ENCODE results near the gene PIK3R6.
"Not testable (repeated sequence)": the region's sequence is repeated elsewhere in the genome, so short reads cannot be mapped to it uniquely, and the experiment has no call there.

PIK3R6 gene

DNA sequence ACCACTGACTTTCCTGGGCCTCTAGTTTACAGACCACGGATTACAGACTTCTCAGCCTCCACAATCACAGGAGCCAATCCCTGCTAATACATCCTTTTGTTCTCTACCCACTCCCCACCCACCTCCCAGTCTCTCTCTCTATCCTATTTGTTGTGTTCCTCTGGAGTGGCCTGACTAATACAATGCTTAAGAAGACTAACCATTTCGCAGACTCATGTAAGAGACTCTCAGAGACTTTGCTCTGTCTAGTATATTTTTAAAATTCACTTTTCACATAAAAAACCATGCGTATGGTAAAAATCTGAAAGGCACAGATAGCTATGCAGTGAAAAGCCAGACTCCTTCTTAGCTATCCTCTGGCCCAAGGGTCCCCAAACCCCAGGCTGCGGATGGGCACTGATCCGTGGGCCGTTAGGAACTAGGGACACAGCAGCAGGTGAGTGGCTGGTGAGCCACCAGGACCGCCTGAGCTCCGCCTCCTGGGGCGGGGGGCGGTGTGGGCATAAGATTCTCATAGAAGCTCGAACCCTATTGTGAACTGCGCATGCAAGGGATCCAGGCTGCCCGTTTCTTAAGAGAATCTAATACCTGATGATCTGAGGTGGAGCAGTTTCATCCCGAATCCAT is 7.6 kb downstream of the PIK3R6 start:
- H3K27ac ChIP-seq: no peak overlapping the region
- TF ChIP-seq, protein P1, sequence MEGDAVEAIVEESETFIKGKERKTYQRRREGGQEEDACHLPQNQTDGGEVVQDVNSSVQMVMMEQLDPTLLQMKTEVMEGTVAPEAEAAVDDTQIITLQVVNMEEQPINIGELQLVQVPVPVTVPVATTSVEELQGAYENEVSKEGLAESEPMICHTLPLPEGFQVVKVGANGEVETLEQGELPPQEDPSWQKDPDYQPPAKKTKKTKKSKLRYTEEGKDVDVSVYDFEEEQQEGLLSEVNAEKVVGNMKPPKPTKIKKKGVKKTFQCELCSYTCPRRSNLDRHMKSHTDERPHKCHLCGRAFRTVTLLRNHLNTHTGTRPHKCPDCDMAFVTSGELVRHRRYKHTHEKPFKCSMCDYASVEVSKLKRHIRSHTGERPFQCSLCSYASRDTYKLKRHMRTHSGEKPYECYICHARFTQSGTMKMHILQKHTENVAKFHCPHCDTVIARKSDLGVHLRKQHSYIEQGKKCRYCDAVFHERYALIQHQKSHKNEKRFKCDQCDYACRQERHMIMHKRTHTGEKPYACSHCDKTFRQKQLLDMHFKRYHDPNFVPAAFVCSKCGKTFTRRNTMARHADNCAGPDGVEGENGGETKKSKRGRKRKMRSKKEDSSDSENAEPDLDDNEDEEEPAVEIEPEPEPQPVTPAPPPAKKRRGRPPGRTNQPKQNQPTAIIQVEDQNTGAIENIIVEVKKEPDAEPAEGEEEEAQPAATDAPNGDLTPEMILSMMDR (IDR thresholded peaks at IDR 0.05): no peak
- no peak for DNase-seq (ENCODE audit: low spot score)
- no peak overlapping the region for H3K4me3 ChIP-seq

DNA sequence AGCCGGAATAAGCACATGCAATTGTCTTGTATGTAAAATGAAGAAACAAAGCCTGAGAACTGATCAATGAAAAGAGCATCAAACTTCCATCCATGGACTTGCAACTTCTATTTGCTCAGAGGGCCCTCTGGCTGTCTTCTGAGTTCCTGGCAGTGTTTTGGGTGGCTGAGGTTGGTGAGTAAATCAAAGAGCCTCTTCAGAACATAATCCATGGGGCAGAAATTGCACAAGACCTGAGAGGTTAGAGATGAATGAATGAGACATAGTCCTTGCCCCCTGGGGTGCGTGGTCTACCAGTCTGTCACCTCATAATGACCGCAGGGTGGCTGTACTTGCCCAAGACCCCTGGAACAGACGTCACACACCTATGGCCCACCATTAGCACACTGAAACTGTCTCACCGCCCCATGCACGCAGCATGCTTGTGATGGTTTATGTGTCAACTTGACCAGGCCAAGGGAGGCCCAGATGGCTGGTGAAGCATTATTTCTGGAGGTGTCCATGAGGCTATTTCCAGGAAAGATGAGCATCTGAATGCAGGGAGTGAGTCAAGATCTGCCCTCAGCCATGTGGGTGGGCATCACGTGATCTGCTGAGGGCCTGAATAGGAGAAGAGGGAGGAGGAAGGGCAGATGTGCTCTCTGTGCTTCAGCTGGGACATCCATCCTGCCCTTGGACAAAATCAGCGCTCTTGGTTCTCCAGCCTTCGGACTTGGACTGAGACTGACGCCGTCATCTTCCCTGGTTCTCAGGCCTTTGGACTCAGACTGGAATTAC is 8.3 kb downstream of the PIK3R6 start:
- H3K4me3 ChIP-seq: no peak overlapping the region
- DNase-seq (ENCODE audit: low spot score): no peak
- no peak overlapping the region for H3K27ac ChIP-seq
- TF ChIP-seq, protein P1 (IDR thresholded peaks at IDR 0.05): no peak

DNA sequence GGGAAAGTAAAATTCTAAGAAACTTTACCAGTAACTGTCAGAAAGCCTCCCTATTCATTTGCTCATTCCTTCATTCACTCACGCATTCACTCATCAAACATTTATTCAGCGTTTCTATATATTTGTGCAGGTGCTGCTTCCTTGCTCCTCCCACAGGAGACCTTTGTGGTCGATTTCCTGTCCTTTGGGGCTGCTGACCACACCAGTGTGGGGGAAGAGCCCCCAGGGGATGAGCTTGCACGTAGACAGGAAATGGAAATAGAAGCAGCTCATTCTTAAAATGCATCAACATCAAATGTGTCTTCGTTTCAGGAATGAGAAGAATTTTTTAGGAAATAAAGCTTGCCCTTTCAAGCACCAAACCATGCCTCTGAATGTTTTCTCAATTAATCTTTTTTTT is 9.6 kb downstream of the PIK3R6 start:
- TF ChIP-seq, protein P1 (IDR thresholded peaks at IDR 0.05): no peak
- Histone ChIP-seq H3K4me3 (no peak overlapping the region), H3K27ac (no peak overlapping the region)
- DNase-seq (ENCODE audit: low spot score): no peak

DNA sequence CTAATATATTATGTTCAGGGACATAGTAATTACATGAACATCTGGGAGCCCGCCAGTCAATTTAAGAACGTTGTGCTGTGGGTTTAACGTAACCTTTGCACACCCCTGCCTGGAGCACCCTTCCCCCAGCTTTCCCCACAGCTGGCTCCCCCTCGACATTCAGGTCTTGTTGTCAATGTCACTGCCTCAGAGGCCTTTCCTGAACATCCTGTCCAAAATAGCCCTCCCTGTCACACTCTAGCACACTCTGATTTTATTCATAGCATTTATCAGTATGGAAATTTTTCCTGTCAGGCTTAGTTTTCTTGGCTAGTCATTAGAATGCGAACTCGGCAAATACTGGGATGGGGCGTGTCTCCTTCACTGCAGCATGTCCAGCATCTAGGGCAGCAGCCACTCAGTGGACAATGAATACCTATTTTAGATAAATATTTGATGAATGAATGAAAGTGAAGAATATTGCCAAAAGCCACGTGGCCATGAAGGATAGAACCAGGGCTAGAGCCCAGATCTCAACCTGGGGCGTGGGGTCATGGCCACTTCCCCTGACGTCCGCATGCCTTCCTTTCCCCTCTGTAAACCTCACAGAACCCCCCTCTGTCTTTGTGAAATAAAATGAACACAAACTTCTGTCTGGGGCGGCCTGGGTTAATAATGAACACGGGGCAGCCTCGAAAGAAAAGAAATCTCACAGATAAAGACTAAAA is 10.5 kb downstream of the PIK3R6 start:
- TF ChIP-seq, protein P1 (IDR thresholded peaks at IDR 0.05): no peak
- no peak overlapping the region for H3K27ac ChIP-seq
- H3K4me3 ChIP-seq: no peak overlapping the region
- no peak for DNase-seq (ENCODE audit: low spot score)

DNA sequence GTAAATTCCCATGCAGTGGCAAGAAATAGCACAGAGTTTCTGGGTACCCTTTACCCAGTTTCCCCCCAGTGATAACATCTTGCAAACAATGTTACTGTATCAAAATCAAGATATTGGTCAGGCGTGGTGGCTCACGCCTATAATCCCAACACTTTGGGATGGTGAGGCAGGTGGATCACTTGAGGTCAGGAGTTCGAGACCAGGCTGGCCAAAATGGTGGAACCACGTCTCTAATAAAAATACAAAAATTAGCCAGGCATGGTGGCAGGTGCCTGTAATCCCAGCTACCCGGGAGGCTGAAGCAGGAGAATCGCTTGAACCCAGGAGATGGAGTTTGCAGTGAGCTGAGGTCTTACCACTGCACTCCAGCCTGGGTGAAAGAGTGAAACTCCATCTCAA is 11.3 kb downstream of the PIK3R6 start:
- not testable (repeated sequence) for H3K27ac ChIP-seq; H3K4me3 ChIP-seq; DNase-seq (ENCODE audit: low spot score)

DNA sequence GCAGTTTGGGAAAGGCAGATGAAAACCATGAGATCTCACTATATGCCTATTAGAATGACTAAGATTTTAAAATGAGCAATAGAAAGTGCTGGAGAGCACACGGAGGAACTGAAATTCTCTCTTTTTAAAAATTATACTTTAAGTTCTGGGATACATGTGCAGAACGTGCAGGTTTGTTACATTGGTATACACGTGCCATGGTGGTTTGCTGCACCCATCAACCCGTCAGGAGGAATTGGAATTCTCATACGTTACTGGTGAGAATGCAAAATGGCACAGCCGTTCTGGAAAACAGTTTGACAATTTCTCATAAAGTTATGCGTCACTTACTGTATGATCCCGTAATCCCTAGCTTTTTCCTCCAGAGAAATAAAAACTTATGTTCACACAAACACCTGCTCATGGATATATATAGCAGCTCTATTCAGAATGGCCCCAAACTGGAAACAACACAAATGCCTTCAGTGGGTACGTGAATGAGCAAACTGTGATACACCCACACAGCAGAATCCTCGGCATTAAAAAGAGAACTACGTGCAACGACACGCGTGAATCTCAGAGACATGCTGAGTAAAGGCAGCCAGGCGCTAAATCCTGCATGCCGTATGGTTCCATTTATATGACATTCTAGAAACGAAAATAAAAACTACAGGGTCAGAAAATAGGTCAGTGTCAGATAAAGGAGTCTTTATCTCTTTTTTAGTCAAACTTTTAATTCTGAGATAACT is 11.8 kb downstream of the PIK3R6 start:
- no peak overlapping the region for H3K27ac ChIP-seq
- TF ChIP-seq, protein P1 (IDR thresholded peaks at IDR 0.05): no peak
- H3K4me3 ChIP-seq: no peak overlapping the region
- no peak for DNase-seq (ENCODE audit: low spot score)

DNA sequence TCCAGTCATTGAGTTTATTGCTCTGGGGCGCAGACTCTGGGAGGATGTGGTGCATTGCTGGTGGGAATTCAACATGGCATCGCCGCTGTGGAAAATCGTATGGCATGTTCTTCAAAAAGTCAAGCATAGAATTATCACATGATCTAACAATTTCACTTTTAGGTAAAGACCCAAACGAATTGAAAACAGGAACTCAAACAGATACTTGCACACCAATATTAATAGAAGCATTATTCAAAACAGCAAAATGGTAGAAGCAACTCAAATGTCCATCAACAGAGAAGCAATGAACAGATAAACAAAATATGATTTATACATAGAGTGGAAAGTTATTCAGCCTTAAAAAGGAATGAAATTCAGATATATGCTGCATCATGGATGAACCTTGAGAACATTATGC is 15.9 kb downstream of the PIK3R6 start:
- no peak for DNase-seq (ENCODE audit: low spot score)
- TF ChIP-seq, protein P1 (IDR thresholded peaks at IDR 0.05): no peak
- no peak overlapping the region for H3K4me3 ChIP-seq
- no peak overlapping the region for H3K27ac ChIP-seq

All from coronary artery (tissue), 2 donors.